PC-9 (cell line): Measurements from ENCODE around the gene HOMEZ. TPM values are rescaled to one million over a fixed set of nuclear protein-coding genes. Genes with fewer than 3 reads are reported as not detected.

Source experiments
- BruUV-seq: library from RNA; stranded (reverse); fragments of 400-500 nt; replicated peaks from 2 replicates; lab custom pipeline; 2021; lab: Mats Ljungman, UMichigan
- CTCF ChIA-PET: fragments of 300-600 bp; sonication (Branson Sonifier 250); formaldehyde crosslinking; loops from one replicate; lab custom pipeline; 2022; ENCODE audit warnings: antibody characterized with exemption; lab: Charles Lee
- POLR2A ChIA-PET: fragments of 300-600 bp; sonication (Branson Sonifier 250); formaldehyde crosslinking; loops from one replicate; lab custom pipeline; 2022; ENCODE audit warnings: antibody characterized with exemption; ENCODE audit not compliant: unreplicated experiment; lab: Charles Lee
- DNase-seq, 2 experiments: peaks; one replicate each; pipeline versions ENCODE4 v3.0.0 to v3.0.0-alpha.2; 2015 to 2022; ENCODE audit warnings: mixed read lengths in 1 of 2
- H2AFZ ChIP-seq: fragments of 200-600 bp; sonication (generic); 2 replicates; pipeline ENCODE4 v1.8.1; 2017; ENCODE audit warnings: antibody characterized with exemption
- H3F3A ChIP-seq: fragments of 200-600 bp; sonication (generic); 2 replicates; pipeline ENCODE4 v1.8.1; 2017; ENCODE audit warnings: antibody characterized with exemption, mild to moderate bottlenecking, low read depth; ENCODE audit not compliant: insufficient read depth
- H3K27ac ChIP-seq: fragments of 200-600 bp; sonication (generic); 2 replicates; pipeline ENCODE4 v1.6.1; 2016; ENCODE audit warnings: mixed run types
- H3K27me3 ChIP-seq: fragments of 200-600 bp; sonication (generic); 2 replicates; pipeline ENCODE4 v1.6.1; 2016; ENCODE audit warnings: low read depth, mixed run types; ENCODE audit not compliant: insufficient read depth
- H3K36me3 ChIP-seq: fragments of 200-600 bp; sonication (generic); 2 replicates; pipeline ENCODE4 v1.6.1; 2016; ENCODE audit warnings: low read depth, mixed run types
- H3K4me1 ChIP-seq: fragments of 200-600 bp; sonication (generic); replicated peaks from 2 replicates; pipeline ENCODE4 v1.6.1; 2016; ENCODE audit warnings: mixed run types; ENCODE audit not compliant: insufficient read depth
- H3K4me2 ChIP-seq: fragments of 200-600 bp; sonication (generic); 2 replicates; pipeline ENCODE4 v1.6.1; 2017; ENCODE audit warnings: mixed run types
- H3K4me3 ChIP-seq: fragments of 200-600 bp; sonication (generic); 2 replicates; pipeline ENCODE4 v1.6.1; 2016; ENCODE audit warnings: mixed run types
- H3K79me2 ChIP-seq: fragments of 200-600 bp; sonication (generic); 2 replicates; pipeline ENCODE4 v1.6.1; 2017; ENCODE audit warnings: low read depth, mixed run types
- H3K9me2 ChIP-seq: fragments of 200-600 bp; sonication (generic); 2 replicates; pipeline ENCODE4 v1.8.1; 2017; ENCODE audit warnings: mild to moderate bottlenecking; ENCODE audit not compliant: insufficient read depth
- H3K9me3 ChIP-seq: fragments of 200-600 bp; sonication (generic); 2 replicates; pipeline ENCODE4 v1.8.1; 2016; ENCODE audit warnings: low read depth; ENCODE audit not compliant: insufficient read depth
- H4K20me1 ChIP-seq: fragments of 200-600 bp; sonication (generic); 2 replicates; pipeline ENCODE4 v1.8.1; 2017; ENCODE audit not compliant: insufficient read depth
- CTCF ChIP-seq: fragments of 200-600 bp; sonication (generic); conservative IDR thresholded peaks from 2 replicates; pipeline ENCODE4 v1.6.1; 2017; ENCODE audit warnings: mixed run types, antibody characterized with exemption, mild to moderate bottlenecking, moderate library complexity
- EZH2 ChIP-seq: fragments of 200-600 bp; sonication (generic); IDR thresholded peaks from 2 replicates; pipeline ENCODE4 v1.8.0; 2017; ENCODE audit warnings: antibody characterized with exemption, low read depth
- intact Hi-C: fragments of 100-400 bp; cut with micrococcal nuclease; formaldehyde crosslinking; loops from one replicate; pipeline ENCODE4 v1.10.0; 2022; ENCODE audit not compliant: unreplicated experiment
- total RNA-seq: library from RNA; stranded (reverse); gene quantifications from 2 replicates; pipeline ENCODE4 v1.2.3, GENCODE V29; 2021

HOMEZ gene
- total RNA-seq, 1 experiment from 2014 or later: 14.0 TPM

- peaks cover 10% of the 10 kb centered on the region; the same call in 1 of the 2 replicates for H3F3A ChIP-seq
- H3K4me3 ChIP-seq: peak overlapping the region; percentile 67
- no peaks in the 10 kb centered on the region for H4K20me1 ChIP-seq
- no peaks in the 10 kb centered on the region for H3K27me3 ChIP-seq
- intact Hi-C loops: loop anchor here (10.0 kb wide), 1 partner anchor 226 kb away; no protein-coding TSS in a partner anchor
- no peaks in the 10 kb centered on the region for H3K9me3 ChIP-seq
- H3K27ac ChIP-seq: peak overlapping the region; percentile 20; the same call in 1 of the 2 replicates
- no peaks in the 10 kb centered on the region for H3K9me2 ChIP-seq
- H3K36me3 ChIP-seq: no peaks in the 10 kb centered on the region
- peaks cover 14% of the 10 kb centered on the region for H3K4me1 ChIP-seq
- POLR2A ChIA-PET: interaction anchor here (0.6 kb wide), 2 partner anchors 45 to 295 kb away, joined by 4 to 5 read pairs; no protein-coding TSS in a partner anchor
- H2AFZ ChIP-seq: no peak overlapping the region; the same call in 1 of the 2 replicates
- TSS peak; percentile 37 for BruUV-seq
- H3K4me2 ChIP-seq: peak overlapping the region; percentile 79
- H3K79me2 ChIP-seq: 0 out of 2 replicates have a peak, but pooled peaks cover 8% of the 10 kb centered on the region
- peak in 1 of 2 experiments; percentile 7 for DNase-seq
- TF ChIP-seq CTCF (no peak), EZH2 (no peak)
- CTCF ChIA-PET: interaction anchor here (0.6 to 1.1 kb wide), 4 partner anchors 22 to 181 kb away, joined by 3 to 7 read pairs (median 5); no protein-coding TSS in a partner anchor
These were observed 14.8 kb upstream of the HOMEZ start for GRCh38 chr14:23300687-23301223.

GRCh38 chr14:23299986-23300686 is 14.2 kb upstream of the HOMEZ start:
- no peak for DNase-seq
- H3K36me3 ChIP-seq: no peaks in the 10 kb centered on the region
- no peak overlapping the region; the same call in 1 of the 2 replicates for H2AFZ ChIP-seq
- H3K27ac ChIP-seq: peak overlapping the region; percentile 20; the same call in 1 of the 2 replicates
- peaks cover 6% of the 10 kb centered on the region; the same call in 1 of the 2 replicates for H3F3A ChIP-seq
- H4K20me1 ChIP-seq: no peaks in the 10 kb centered on the region
- H3K9me3 ChIP-seq: no peaks in the 10 kb centered on the region
- intact Hi-C loops: loop anchor here (1.0 to 10.0 kb wide), 4 partner anchors 35 to 225 kb away; no protein-coding TSS in a partner anchor
- H3K79me2 ChIP-seq: 0 out of 2 replicates have a peak, but pooled peaks cover 8% of the 10 kb centered on the region
- H3K27me3 ChIP-seq: no peaks in the 10 kb centered on the region
- peak overlapping the region; percentile 67 for H3K4me3 ChIP-seq
- peaks cover 8% of the 10 kb centered on the region for H3K4me1 ChIP-seq
- H3K9me2 ChIP-seq: no peaks in the 10 kb centered on the region
- ChIA-PET POLR2A (interaction anchor here (0.6 kb wide), 2 partner anchors 46 to 294 kb away, joined by 4 to 5 read pairs; no protein-coding TSS in a partner anchor), CTCF (interaction anchor here (0.6 to 1.1 kb wide), 5 partner anchors 22 to 205 kb away, joined by 3 to 16 read pairs (median 6); partner anchors contain the start of gene C14orf119)
- H3K4me2 ChIP-seq: peak overlapping the region; percentile 79
- BruUV-seq: no TSS peak
- TF ChIP-seq EZH2 (no peak), CTCF (0 out of 2 replicates have a peak, but pooled peaks have one; percentile 10)
